GM12872 (cell line): Measurements from ENCODE around the gene KCNJ12.

Experiments used
- TF ChIP-seq, protein P1 (sequence below): IDR thresholded peaks from 3 replicates; pipeline ENCODE4 v1.5.1; 2011; ENCODE audit warnings: low read depth, mild to moderate bottlenecking, low read length, moderate library complexity; ENCODE audit not compliant: insufficient read depth

KCNJ12 gene

DNA sequence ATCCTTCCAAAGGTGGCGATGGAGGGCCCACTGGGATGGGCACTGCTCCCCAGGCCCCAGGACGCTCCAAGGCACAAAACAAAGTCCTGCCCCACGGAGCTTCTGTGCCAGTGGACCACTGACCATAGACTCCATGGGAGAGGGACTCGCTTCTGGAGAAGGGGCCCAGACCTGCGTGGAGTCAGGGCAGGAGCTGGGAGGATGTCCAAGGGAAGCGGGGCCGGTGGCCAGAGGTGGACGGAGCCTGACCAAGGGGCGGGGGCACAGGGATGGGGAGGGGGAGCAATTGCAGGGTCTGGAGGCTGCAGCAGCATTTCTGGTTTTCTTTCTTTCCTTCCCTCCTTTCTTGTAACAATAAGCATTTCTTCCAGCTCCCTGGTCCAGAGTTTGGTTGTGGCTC is 14.1 kb downstream of the KCNJ12 start:
- TF ChIP-seq, protein P1, sequence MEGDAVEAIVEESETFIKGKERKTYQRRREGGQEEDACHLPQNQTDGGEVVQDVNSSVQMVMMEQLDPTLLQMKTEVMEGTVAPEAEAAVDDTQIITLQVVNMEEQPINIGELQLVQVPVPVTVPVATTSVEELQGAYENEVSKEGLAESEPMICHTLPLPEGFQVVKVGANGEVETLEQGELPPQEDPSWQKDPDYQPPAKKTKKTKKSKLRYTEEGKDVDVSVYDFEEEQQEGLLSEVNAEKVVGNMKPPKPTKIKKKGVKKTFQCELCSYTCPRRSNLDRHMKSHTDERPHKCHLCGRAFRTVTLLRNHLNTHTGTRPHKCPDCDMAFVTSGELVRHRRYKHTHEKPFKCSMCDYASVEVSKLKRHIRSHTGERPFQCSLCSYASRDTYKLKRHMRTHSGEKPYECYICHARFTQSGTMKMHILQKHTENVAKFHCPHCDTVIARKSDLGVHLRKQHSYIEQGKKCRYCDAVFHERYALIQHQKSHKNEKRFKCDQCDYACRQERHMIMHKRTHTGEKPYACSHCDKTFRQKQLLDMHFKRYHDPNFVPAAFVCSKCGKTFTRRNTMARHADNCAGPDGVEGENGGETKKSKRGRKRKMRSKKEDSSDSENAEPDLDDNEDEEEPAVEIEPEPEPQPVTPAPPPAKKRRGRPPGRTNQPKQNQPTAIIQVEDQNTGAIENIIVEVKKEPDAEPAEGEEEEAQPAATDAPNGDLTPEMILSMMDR = no peak

DNA sequence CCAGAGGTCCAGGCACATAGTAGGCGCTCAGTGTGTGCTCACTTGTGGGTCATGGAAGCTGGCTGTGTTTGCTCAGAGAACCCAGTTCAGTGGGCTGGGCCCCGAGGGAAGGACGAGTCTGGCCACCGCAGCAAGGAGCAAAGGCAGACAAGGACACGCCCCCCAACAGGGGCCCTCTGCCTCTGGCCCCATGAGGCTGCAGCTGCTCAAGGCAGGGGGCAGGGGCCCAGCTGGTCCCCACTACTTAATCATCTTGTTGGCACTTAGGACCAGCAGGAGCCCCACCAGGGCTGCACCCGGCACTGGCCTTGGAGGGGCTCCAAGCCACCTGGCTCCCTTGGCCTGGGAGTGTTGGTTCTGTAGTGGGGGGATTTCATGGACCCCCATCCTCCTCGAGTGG is 16.1 kb downstream of the KCNJ12 start:
- TF ChIP-seq, protein P1 = no peak

DNA sequence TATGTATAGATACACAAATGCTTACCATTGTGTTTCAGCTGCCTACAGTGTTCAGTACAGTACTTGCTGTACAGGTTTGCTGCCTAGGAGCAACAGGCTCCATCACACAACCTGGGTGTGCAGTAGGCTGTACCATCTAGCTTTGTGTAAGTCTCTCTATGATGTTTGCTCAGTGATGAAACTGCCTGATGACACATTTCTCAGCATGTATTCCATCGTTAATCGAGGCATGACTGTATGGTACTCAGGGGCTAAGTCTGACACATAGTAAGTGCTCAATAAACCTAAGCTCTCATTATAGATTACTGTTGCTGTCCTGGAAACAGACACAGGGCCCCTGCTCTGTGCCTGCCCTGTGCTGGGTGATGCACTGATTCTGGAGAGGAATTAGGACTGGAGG is 18.1 kb downstream of the KCNJ12 start:
- TF ChIP-seq, protein P1 = no peak

DNA sequence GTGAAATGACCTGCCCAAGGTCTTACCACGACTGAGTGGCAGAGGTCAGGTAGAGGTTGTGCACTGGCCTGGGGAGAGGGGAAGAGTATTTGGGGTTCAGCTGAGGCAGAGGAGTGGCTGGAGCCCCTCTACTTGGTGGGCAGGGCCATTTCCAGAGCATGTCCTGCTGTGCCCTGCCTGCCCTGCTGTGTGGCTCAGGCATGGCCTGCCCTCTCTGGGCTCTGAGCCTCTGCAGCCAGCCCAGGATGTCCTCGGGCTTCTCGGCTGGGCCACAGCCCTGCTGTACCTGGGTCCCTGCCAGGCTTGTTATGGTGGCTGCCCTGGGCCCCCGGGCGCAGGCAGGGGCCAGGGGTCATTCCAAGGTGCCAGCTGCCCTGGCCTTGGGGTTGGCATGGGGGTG is 19.6 kb downstream of the KCNJ12 start:
- TF ChIP-seq, protein P1 = no peak

DNA sequence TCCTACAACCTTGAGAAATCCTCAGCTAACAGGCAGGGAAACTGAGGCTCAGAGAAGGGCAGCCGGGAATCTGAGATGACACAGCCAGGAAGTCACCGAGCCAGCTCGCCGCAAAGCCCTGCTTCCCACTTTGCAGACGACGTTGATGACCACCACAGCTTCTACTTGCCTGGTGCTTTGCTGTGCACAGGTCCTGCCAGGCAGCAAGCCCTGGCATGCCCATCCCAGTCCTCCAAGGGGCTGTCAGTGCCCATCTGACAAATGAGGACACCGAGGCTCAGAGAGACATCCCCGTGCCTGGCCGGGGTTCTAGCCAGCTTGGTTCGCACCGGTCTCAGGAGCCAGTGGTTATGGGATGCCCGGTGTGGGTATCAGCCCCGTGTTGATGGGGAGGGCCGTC is 20.1 kb downstream of the KCNJ12 start:
- TF ChIP-seq, protein P1 = no peak

DNA sequence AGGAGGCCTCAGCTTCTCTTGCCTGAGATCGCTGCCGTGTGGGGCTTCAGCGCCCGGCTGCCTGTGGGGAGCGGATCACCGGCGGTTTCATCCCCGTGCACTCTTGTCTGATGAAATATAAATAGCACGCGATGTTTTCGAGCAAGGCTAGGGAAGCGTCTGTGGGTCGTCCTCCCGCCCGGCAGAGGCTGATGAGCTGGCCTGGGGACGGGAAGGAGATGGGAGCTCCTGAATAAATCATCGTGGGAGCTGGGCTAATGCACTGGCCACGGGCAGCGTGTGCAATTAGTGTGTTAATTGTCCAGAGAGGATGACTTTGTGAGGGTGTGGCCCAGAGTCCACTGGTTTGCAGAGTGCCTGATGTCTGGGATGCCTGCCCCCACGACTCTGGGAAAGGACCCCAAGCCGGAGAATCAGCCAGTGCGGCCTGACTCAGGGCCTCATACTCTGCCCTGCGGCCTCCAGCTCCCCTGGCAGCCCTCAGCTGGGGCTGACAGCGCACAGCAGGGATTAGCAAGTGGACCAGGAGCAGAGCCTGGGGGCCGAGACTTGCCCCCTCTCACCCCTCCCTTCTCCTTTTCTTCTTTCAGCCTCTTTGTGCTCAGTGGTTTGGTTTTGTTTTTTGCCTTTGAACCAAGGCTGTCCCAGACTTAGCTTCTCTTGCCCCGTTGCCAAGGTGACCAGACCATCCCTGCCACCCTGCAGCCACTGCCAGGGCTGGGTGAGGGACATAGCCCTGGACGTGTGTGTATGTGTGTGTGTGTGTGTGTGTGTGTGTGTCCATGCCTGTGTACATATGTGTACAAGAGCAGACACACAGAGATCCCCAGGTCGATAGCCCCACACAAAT is 21.4 kb downstream of the KCNJ12 start:
- TF ChIP-seq, protein P1 = no peak

DNA sequence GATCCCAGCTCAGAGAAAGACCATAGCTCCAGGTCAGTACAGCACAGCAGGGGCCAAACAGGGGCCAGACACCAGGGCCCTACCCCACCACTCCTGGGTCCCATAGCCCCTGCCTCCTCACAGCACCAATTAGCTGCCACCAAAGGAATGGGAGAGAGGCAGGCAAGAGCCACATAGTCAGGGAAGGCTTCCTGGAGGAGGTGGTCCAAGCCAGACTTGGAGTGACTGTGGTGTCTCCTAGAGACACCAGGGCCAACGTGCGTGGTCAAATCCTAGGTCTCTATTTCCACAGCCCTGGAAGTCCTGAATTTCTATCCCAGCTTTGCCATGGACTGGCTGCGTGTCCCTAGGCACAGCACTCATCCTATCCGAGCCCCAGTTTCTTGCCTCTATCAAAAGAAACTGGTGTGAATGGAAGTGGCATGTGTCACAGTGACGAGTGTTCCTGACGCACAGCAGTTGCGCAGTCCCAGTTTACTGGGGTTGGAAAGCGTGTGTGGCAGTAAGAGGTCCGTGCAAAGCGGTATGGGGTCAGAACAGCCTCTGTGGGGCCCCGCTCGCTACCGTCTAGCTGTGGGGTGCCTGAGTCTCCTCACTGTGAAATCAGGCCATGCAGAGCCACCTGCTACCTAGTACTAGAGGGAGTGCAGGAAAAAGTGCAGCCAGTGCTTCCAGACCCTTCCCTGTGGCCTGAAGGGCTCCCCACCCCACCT is 23.5 kb downstream of the KCNJ12 start:
- TF ChIP-seq, protein P1 = no peak
